ENCODE measurements around the gene DACT3.

DNA sequence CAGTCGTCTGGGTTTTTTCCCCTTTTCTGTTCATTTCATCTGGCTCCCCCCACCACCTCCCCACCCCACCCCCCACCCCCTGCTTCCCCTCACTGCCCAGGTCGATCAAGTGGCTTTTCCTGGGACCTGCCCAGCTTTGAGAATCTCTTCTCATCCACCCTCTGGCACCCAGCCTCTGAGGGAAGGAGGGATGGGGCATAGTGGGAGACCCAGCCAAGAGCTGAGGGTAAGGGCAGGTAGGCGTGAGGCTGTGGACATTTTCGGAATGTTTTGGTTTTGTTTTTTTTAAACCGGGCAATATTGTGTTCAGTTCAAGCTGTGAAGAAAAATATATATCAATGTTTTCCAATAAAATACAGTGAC is 50.6 kb downstream of the DACT3 start:
- TF ChIP-seq, protein P1, sequence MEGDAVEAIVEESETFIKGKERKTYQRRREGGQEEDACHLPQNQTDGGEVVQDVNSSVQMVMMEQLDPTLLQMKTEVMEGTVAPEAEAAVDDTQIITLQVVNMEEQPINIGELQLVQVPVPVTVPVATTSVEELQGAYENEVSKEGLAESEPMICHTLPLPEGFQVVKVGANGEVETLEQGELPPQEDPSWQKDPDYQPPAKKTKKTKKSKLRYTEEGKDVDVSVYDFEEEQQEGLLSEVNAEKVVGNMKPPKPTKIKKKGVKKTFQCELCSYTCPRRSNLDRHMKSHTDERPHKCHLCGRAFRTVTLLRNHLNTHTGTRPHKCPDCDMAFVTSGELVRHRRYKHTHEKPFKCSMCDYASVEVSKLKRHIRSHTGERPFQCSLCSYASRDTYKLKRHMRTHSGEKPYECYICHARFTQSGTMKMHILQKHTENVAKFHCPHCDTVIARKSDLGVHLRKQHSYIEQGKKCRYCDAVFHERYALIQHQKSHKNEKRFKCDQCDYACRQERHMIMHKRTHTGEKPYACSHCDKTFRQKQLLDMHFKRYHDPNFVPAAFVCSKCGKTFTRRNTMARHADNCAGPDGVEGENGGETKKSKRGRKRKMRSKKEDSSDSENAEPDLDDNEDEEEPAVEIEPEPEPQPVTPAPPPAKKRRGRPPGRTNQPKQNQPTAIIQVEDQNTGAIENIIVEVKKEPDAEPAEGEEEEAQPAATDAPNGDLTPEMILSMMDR (IDR thresholded peaks at IDR 0.05) = no peak
- TF ChIP-seq POLR2A (IDR thresholded peaks at IDR 0.05) = no peak
